Spleen (tissue), 11 donors: Measurements from ENCODE around the gene NUDT10. TPM values are rescaled to one million over a fixed set of nuclear protein-coding genes. Genes with fewer than 3 reads are reported as not detected.

Source experiments
- DNase-seq: peaks from one replicate; pipeline ENCODE4 v3.0.0-alpha.2; 2020
- H3K27ac ChIP-seq, 8 donors: fragments of 200-600 bp; sonication (generic) in 7 of 8; 1 replicate in 4 of 8; 2 replicates in 4 of 8; pipeline versions ENCODE4 v1.5.0 to v1.8.0; 2016 to 2021; ENCODE audit warnings: inconsistent platforms in 4 of 8, mild to moderate bottlenecking in 4 of 8, moderate library complexity in 1 of 8
- H3K27me3 ChIP-seq, 7 donors: fragments of 200-600 bp; sonication (generic) in 6 of 7; replicated peaks in 1 of 7; 1 replicate in 4 of 7; 2 replicates in 3 of 7; pipeline versions ENCODE4 v1.5.0 to v1.8.0; 2016 to 2021; ENCODE audit warnings: inconsistent platforms in 3 of 7, mild to moderate bottlenecking in 1 of 7
- H3K36me3 ChIP-seq, 6 donors: fragments of 200-600 bp; sonication (generic) in 5 of 6; 1 replicate in 4 of 6; 2 replicates in 2 of 6; pipeline versions ENCODE4 v1.5.0 to v1.8.0; 2016 to 2021; ENCODE audit warnings: inconsistent platforms in 2 of 6
- H3K4me1 ChIP-seq, 6 donors: fragments of 200-600 bp; sonication (generic) in 5 of 6; 1 replicate in 3 of 6; 2 replicates in 3 of 6; pipeline versions ENCODE4 v1.5.0 to v1.8.0; 2016 to 2021; ENCODE audit warnings: inconsistent platforms in 3 of 6
- H3K4me3 ChIP-seq, 8 donors: fragments of 200-600 bp; sonication (generic) in 7 of 8; 1 replicate in 4 of 8; 2 replicates in 4 of 8; pipeline versions ENCODE4 v1.5.0 to v1.8.0; 2016 to 2021; ENCODE audit warnings: inconsistent platforms in 4 of 8, mild to moderate bottlenecking in 4 of 8, moderate library complexity in 2 of 8
- H3K9me3 ChIP-seq, 8 donors: fragments of 200-600 bp; sonication (generic) in 7 of 8; 1 replicate in 4 of 8; 2 replicates in 4 of 8; pipeline versions ENCODE4 v1.5.0 to v1.8.0; 2016 to 2021; ENCODE audit warnings: inconsistent platforms in 4 of 8
- CTCF ChIP-seq, 11 experiments: fragments of 200-600 bp in 7 of 11; fragments of 450-650 bp in 4 of 11; sonication (generic) in 4 of 11; IDR thresholded peaks in 8 of 11; conservative IDR thresholded peaks in 3 of 11; 1 replicate in 7 of 11; 2 replicates in 4 of 11; pipeline versions ENCODE4 v1.4.0 to v1.8.0; 2016 to 2021; ENCODE audit warnings: antibody characterized with exemption in 11 of 11, inconsistent platforms in 4 of 11, mild to moderate bottlenecking in 1 of 11
- POLR2A ChIP-seq, 3 donors: fragments of 450-650 bp; IDR thresholded peaks; one replicate each; pipeline ENCODE4 v1.5.1; 2017; ENCODE audit warnings: antibody characterized with exemption in 3 of 3, mild to moderate bottlenecking in 1 of 3
- POLR2AphosphoS5 ChIP-seq, 3 donors: sonication (generic); formaldehyde crosslinking; IDR thresholded peaks; one replicate each; pipeline ENCODE4 v1.5.1; 2017; ENCODE audit warnings: antibody characterized with exemption in 3 of 3
- whole genome bisulfite sequencing, 5 donors: extraction: QIAGEN DNeasy Blood & Tissue Kit in 3 of 5; methylation state at CpG; one replicate each; pipeline versions ENCODE4 v1.1.5 to v1.1.7; 2013 to 2018; 5-methylcytosine and 5-hydroxymethylcytosine counted together
- intact Hi-C: fragments of 100-400 bp; cut with DNase I; formaldehyde crosslinking; loops from one replicate; pipeline ENCODE4 v1.15.0; 2023; ENCODE audit warnings: low total_unique reads
- polyA plus RNA-seq, 3 donors: library from polyadenylated mRNA; stranded (reverse); fragments of 200-250 nt; gene quantifications; one replicate each; pipeline ENCODE4 v1.2.1, GENCODE V29; 2013
- total RNA-seq, 7 donors: library from RNA; depleted of rRNA in 3 of 7; stranded (reverse); fragments of >200 nt in 3 of 7; fragmentation: NEBNext Ultra II Directional in 4 of 7; extraction: Animal tissue kit (Norgen Biotek cat#: 25700) in 4 of 7; gene quantifications; one replicate each; pipeline versions ENCODE4 v1.1.0 to v1.2.1, GENCODE V29; 2016 to 2021
- donor health status: healthy with polysubstance abuse.
- donor health status: DM: no; HTN: no; CAD: no; lungs with moderate emphysema.
- donor health status: DM: no; HTN: no; CAD: no.
- donor health status: Bipolar disorder and iron deficiency.
- donor health status: healthy.
- donor health status: DM: no; HTN: no; CAD: no.
- donor health status: DM: yes; HTN: yes; CAD: no.

NUDT10 gene
- total and polyA plus RNA-seq, 10 donors: 0.37 to 13.8 (median 2.4) TPM

GRCh38 chrX:51334276-51334675 is 1.7 kb downstream of the NUDT10 start:
- TF ChIP-seq CTCF (IDR thresholded peaks at IDR 0.05 in 8 of 11, conservative IDR thresholded peaks at IDR 0.05 in 3 of 11) (no peak), POLR2A (IDR thresholded peaks at IDR 0.05) (no peak), POLR2AphosphoS5 (IDR thresholded peaks at IDR 0.05) (no peak)
- no peak for DNase-seq
- intact Hi-C loops: no loop called here
- no peaks in the 10 kb centered on the region for H3K4me1 ChIP-seq
- WGBS, 5 donors: 75 to 92% (median 90%) methylated on average over 4 of the region's 4 CpGs
- peaks cover 0 to 11% (median 0%) of the 10 kb centered on the region in 7 donors for H3K27me3 ChIP-seq
- H3K36me3 ChIP-seq: no peaks in the 10 kb centered on the region
- peak overlapping the region in 1 of 8 donors; percentile 55 for H3K4me3 ChIP-seq
- no peaks in the 10 kb centered on the region for H3K9me3 ChIP-seq
- no peak overlapping the region for H3K27ac ChIP-seq

- DNase-seq: no peak
- no peak for TF ChIP-seq POLR2A (IDR thresholded peaks at IDR 0.05)
- peak in 9 of 11 experiments; percentile 6 to 57 (median 54) for TF ChIP-seq CTCF (IDR thresholded peaks at IDR 0.05 in 8 of 11, conservative IDR thresholded peaks at IDR 0.05 in 3 of 11)
- TF ChIP-seq POLR2AphosphoS5 (IDR thresholded peaks at IDR 0.05): no peak
- Histone ChIP-seq H3K27ac (no peak overlapping the region), H3K27me3 (peaks cover 0 to 11% (median 0%) of the 10 kb centered on the region in 7 donors), H3K9me3 (no peaks in the 10 kb centered on the region), H3K4me1 (no peaks in the 10 kb centered on the region), H3K4me3 (no peak overlapping the region), H3K36me3 (no peaks in the 10 kb centered on the region)
- intact Hi-C loops: loop anchor here (2.0 kb wide), 1 partner anchor 84 kb away; no protein-coding TSS in a partner anchor
- WGBS, 5 donors: 17 to 31% (median 20%) methylated on average over 3 of the region's 3 CpGs
Measured at GRCh38 chrX:51336584-51336983, 4.0 kb downstream of the NUDT10 start.

GRCh38 chrX:51361251-51361650 is 28.6 kb downstream of the NUDT10 start:
- WGBS, 5 donors: 88 to 100% (median 90%) methylated on average over 2 to 7 of the region's 7 CpGs
- Histone ChIP-seq H3K4me3 (no peak overlapping the region), H3K27me3 (no peaks in the 10 kb centered on the region), H3K4me1 (no peaks in the 10 kb centered on the region), H3K9me3 (peaks cover 0 to 28% (median 3%) of the 10 kb centered on the region in 8 donors), H3K27ac (no peak overlapping the region), H3K36me3 (no peaks in the 10 kb centered on the region)
- no peak for DNase-seq
- intact Hi-C loops: no loop called here
- no peak for TF ChIP-seq POLR2A (IDR thresholded peaks at IDR 0.05)

DNA sequence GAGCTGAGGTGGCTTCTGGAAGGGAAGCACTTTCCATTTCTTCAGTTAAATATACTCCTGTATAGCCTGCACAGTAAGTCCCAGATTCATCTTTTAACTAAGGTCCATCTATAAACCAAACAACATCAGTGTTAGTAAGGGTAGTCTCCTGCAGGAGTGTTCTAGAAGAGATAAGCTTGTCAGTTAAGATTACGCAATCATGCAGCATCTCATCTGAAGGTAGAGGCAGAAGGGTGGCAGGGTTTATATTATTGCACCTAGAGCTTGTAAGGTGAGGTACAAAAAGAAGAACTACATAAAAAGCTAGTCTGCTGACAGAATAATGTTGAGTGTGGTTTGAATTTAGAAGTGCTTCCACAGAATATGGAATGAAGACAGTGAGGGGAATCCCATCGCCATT is 44.0 kb downstream of the NUDT10 start:
- H3K27ac ChIP-seq: peak overlapping the region in 1 of 8 donors; percentile 9
- no peaks in the 10 kb centered on the region for H3K9me3 ChIP-seq
- DNase-seq: no peak
- H3K4me3 ChIP-seq: no peak overlapping the region
- no peak for TF ChIP-seq CTCF (IDR thresholded peaks at IDR 0.05 in 8 of 11, conservative IDR thresholded peaks at IDR 0.05 in 3 of 11)
- no peak for TF ChIP-seq POLR2AphosphoS5 (IDR thresholded peaks at IDR 0.05)
- intact Hi-C loops: no loop called here
- H3K4me1 ChIP-seq: no peaks in the 10 kb centered on the region
- no peaks in the 10 kb centered on the region for H3K27me3 ChIP-seq
- 65 to 87% (median 69%) methylated on average over 2 of the region's 2 CpGs for whole genome bisulfite sequencing, 5 donors
- H3K36me3 ChIP-seq: no peaks in the 10 kb centered on the region

Other genes with a start within 250 kb of the NUDT10 start
- under 1 TPM in 5 of 7 donors, not detected in 2; 0.32 to 0.77 (median 0.40) TPM for gene NUDT11, start 163.8 kb downstream of the NUDT10 start, total RNA-seq
- gene NUDT11, start 163.8 kb downstream of the NUDT10 start, polyA plus RNA-seq: under 1 TPM; 0.16 to 0.49 (median 0.17) TPM